Measurements from ENCODE around the gene HMGCS1.

DNA sequence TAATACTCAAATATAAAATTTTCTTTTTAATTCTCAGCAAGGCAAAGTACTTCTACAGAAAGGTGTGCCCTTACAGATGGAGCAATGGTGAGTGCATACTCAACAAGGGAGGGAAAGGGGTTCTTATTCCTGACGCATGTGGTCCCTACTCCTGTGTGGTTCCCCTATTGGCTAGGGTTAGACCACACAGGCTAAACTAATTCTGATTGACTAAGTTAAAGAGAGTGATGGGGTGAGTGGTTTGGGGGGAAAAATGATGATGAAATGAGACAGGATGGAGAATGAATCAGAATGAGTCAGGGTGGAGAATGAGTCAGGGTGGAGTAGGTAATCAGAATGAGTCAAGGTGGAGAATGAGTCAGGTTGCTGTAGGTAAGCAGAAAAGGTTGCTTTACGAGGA is 22.9 kb upstream of the HMGCS1 start:
- TF ChIP-seq POLR2A (IDR thresholded peaks at IDR 0.05) = no peak
- no peak for TF ChIP-seq CTCF (IDR thresholded peaks at IDR 0.05)

All from body of pancreas (tissue), 4 donors.